B cell (primary cell): Measurements from ENCODE around the gene EHBP1. TPM values are rescaled to one million over a fixed set of nuclear protein-coding genes. Genes with fewer than 3 reads are reported as not detected.

ENCODE experiments used
- ATAC-seq: fragments of 200-7000 bp; cut with Tn5 transposase; one replicate; pipeline ENCODE4 v1.10.0; 2021; ENCODE audit warnings: low read depth, mild to moderate bottlenecking, moderate number of reproducible peaks, moderate library complexity
- CTCF ChIA-PET: fragments of 350-600 bp; sonication (Branson Sonifier 250); formaldehyde crosslinking; loops from one replicate; lab custom pipeline; 2021; ENCODE audit warnings: antibody characterized with exemption, inconsistent platforms; lab: Charles Lee
- POLR2A ChIA-PET: fragments of 350-600 bp; sonication (Branson Sonifier 250); formaldehyde crosslinking; loops from one replicate; lab custom pipeline; 2021; ENCODE audit warnings: antibody characterized with exemption; lab: Charles Lee
- DNase-seq: peaks from one replicate; pipeline ENCODE4 v3.0.0; 2013
- H2AFZ ChIP-seq: 2 replicates; pipeline ENCODE4 v1.6.1; 2012; ENCODE audit warnings: mild to moderate bottlenecking, low read depth, low read length; ENCODE audit not compliant: insufficient read depth, poor library complexity, severe bottlenecking
- H3K27ac ChIP-seq, 2 donors: 1 replicate in 1 of 2; 2 replicates in 1 of 2; pipeline ENCODE4 v1.5.1; 2012 to 2013; ENCODE audit warnings: low read length in 2 of 2, mild to moderate bottlenecking in 2 of 2, moderate library complexity in 1 of 2
- H3K27me3 ChIP-seq, 4 experiments: fragments of 200-600 bp in 1 of 4; sonication (generic) in 1 of 4; replicated peaks in 1 of 4; 1 replicate in 2 of 4; 2 replicates in 2 of 4; pipeline versions ENCODE4 v1.6.1 to v1.7.0; 2013 to 2016; ENCODE audit warnings: low read length in 3 of 4, mild to moderate bottlenecking in 2 of 4, mixed read lengths in 1 of 4, moderate library complexity in 1 of 4; ENCODE audit not compliant: insufficient read depth in 4 of 4, control insufficient read depth in 3 of 4; ENCODE audit errors: control extremely low read depth in 1 of 4
- H3K36me3 ChIP-seq, 2 experiments: replicated peaks in 1 of 2; 1 replicate in 1 of 2; 2 replicates in 1 of 2; pipeline versions ENCODE4 v1.6.1 to v1.7.1; 2013; ENCODE audit warnings: low read length in 1 of 2; ENCODE audit not compliant: insufficient read depth in 2 of 2, control insufficient read depth in 1 of 2; ENCODE audit errors: control extremely low read depth in 1 of 2, extremely low read depth in 1 of 2
- H3K4me1 ChIP-seq, 2 donors: fragments of 200-600 bp in 1 of 2; sonication (generic) in 1 of 2; 1 replicate in 1 of 2; 2 replicates in 1 of 2; pipeline versions ENCODE4 v1.5.1 to v1.6.1; 2013 to 2017; ENCODE audit warnings: low read length in 2 of 2; ENCODE audit not compliant: control insufficient read depth in 2 of 2, insufficient read depth in 2 of 2
- H3K4me2 ChIP-seq: replicated peaks from 2 replicates; pipeline ENCODE3; 2012; ENCODE audit warnings: mild to moderate bottlenecking, low read depth, low read length; ENCODE audit not compliant: poor library complexity, severe bottlenecking
- H3K4me3 ChIP-seq, 5 experiments: fragments of 200-600 bp in 1 of 5; sonication (generic) in 1 of 5; 1 replicate in 3 of 5; 2 replicates in 2 of 5; pipeline versions ENCODE4 v1.5.1 to v1.7.0; 2011 to 2016; ENCODE audit warnings: low read length in 4 of 5, mild to moderate bottlenecking in 4 of 5, low read depth in 2 of 5, control low read depth in 1 of 5, moderate library complexity in 1 of 5; ENCODE audit not compliant: insufficient read depth in 1 of 5; ENCODE audit errors: control extremely low read depth in 1 of 5, extremely low read depth in 1 of 5
- H3K79me2 ChIP-seq: fragments of 200-600 bp; sonication (generic); one replicate; pipeline ENCODE4 v1.6.0; 2016; ENCODE audit warnings: low read length; ENCODE audit not compliant: control insufficient read depth, insufficient read depth
- H3K9ac ChIP-seq: fragments of 200-600 bp; sonication (generic); 2 replicates; pipeline ENCODE4 v1.6.1; 2017; ENCODE audit warnings: mild to moderate bottlenecking, low read length, moderate library complexity
- H3K9me3 ChIP-seq, 3 donors: one replicate each; pipeline versions ENCODE4 v1.6.1 to v1.7.1; 2013; ENCODE audit warnings: low read length in 2 of 3; ENCODE audit not compliant: control insufficient read depth in 2 of 3, insufficient read depth in 1 of 3; ENCODE audit errors: control extremely low read depth in 1 of 3
- H4K20me1 ChIP-seq: 2 replicates; pipeline ENCODE4 v1.6.0; 2012; ENCODE audit warnings: mild to moderate bottlenecking, low read length; ENCODE audit not compliant: insufficient read depth, control insufficient read depth, poor library complexity, severe bottlenecking
- H3K27ac Mint-ChIP-seq: one replicate; pipeline ENCODE4 v1.8.0; 2021; ENCODE audit warnings: mixed read lengths
- H3K27me3 Mint-ChIP-seq: one replicate; pipeline ENCODE4 v1.8.0; 2021; ENCODE audit warnings: mixed read lengths
- H3K4me1 Mint-ChIP-seq: one replicate; pipeline ENCODE4 v1.8.0; 2021; ENCODE audit warnings: mixed read lengths
- H3K4me3 Mint-ChIP-seq: one replicate; pipeline ENCODE4 v1.8.0; 2021; ENCODE audit warnings: mixed read lengths
- H3K9me3 Mint-ChIP-seq: one replicate; pipeline ENCODE4 v1.8.0; 2022; ENCODE audit warnings: mixed read lengths; ENCODE audit not compliant: insufficient read depth
- CTCF ChIP-seq: fragments of 200-600 bp; IDR thresholded peaks from one replicate; pipeline ENCODE4 v1.8.0; 2022; ENCODE audit warnings: antibody characterized with exemption, mild to moderate bottlenecking
- EZH2 ChIP-seq: IDR thresholded peaks from 2 replicates; pipeline ENCODE4 v1.6.1; 2012; ENCODE audit warnings: borderline replicate concordance, low read depth, mild to moderate bottlenecking, moderate library complexity, low read length; ENCODE audit not compliant: insufficient read depth, poor library complexity, severe bottlenecking
- WGBS: methylation state at CpG from one replicate; pipeline ENCODE4 v1.1.5; 2013; ENCODE audit warnings: missing lambda C conversion rate; ENCODE audit not compliant: insufficient coverage; 5-methylcytosine and 5-hydroxymethylcytosine counted together
- intact Hi-C: fragments of 100-400 bp; cut with micrococcal nuclease; formaldehyde crosslinking; loops from one replicate; pipeline ENCODE4 v1.10.0; 2022
- polyA plus RNA-seq: library from polyadenylated mRNA; depleted of rRNA; stranded (reverse); fragments of >200 nt; gene quantifications from 2 replicates; pipeline ENCODE4 v1.2.3, GENCODE V29; 2012
- total RNA-seq, 2 donors: library from RNA; stranded (reverse); fragments of 120-200 nt in 1 of 2; gene quantifications; 1 replicate in 1 of 2; 2 replicates in 1 of 2; pipeline versions ENCODE4 v1.2.3 to v1.2.4, GENCODE V29; 2013 to 2022

The EHBP1 gene
- total and polyA plus RNA-seq, 2 donors (not counting 1 experiment from before 2014, with no cell fraction given), result 8.8 to 34.7 TPM

- Histone ChIP-seq H4K20me1 (no peaks in the 10 kb centered on the region), H3K9me3 (no peaks in the 10 kb centered on the region), H3K27me3 (no peaks in the 10 kb centered on the region), H3K9ac (no peak overlapping the region), H2AFZ (no peak overlapping the region), H3K4me2 (no peak overlapping the region), H3K79me2 (no peaks in the 10 kb centered on the region), H3K4me3 (no peak overlapping the region), H3K4me1 (no peaks in the 10 kb centered on the region), H3K36me3 (peaks cover 0 to 1% of the 10 kb centered on the region in 2 experiments), H3K27ac (no peak overlapping the region)
- ATAC-seq (no peak), DNase-seq (no peak)
- ChIA-PET POLR2A (no interaction called here), CTCF (no interaction called here)
- no peak for TF ChIP-seq EZH2
- no peak for TF ChIP-seq CTCF
- Mint-ChIP-seq H3K27ac (no peak overlapping the region), H3K4me1 (no peaks in the 10 kb centered on the region), H3K27me3 (no peaks in the 10 kb centered on the region), H3K9me3 (no peaks in the 10 kb centered on the region), H3K4me3 (no peak overlapping the region)
- intact Hi-C loops, result no loop called here
- WGBS, result 83% methylated on average over 2 of the region's 6 CpGs
Measured at GRCh38 chr2:62966991-62967390, 261.5 kb downstream of the EHBP1 start.

GRCh38 chr2:62968168-62968567 is 262.7 kb downstream of the EHBP1 start:
- Histone ChIP-seq H3K9me3 (no peaks in the 10 kb centered on the region), H3K9ac (no peak overlapping the region), H3K27ac (no peak overlapping the region), H3K36me3 (peaks cover 0 to 1% of the 10 kb centered on the region in 2 experiments), H3K79me2 (no peaks in the 10 kb centered on the region), H3K27me3 (no peaks in the 10 kb centered on the region), H3K4me2 (no peak overlapping the region), H3K4me3 (no peak overlapping the region), H4K20me1 (no peaks in the 10 kb centered on the region), H3K4me1 (no peaks in the 10 kb centered on the region), H2AFZ (no peak overlapping the region)
- WGBS, result no CpG with 5 or more reads among the region's 1 CpG
- no peak for DNase-seq
- ChIA-PET CTCF (no interaction called here), POLR2A (no interaction called here)
- TF ChIP-seq CTCF (no peak), EZH2 (no peak)
- Mint-ChIP-seq H3K4me3 (no peak overlapping the region), H3K9me3 (no peaks in the 10 kb centered on the region), H3K27ac (no peak overlapping the region), H3K27me3 (no peaks in the 10 kb centered on the region), H3K4me1 (no peaks in the 10 kb centered on the region)
- intact Hi-C loops, result no loop called here
- ATAC-seq, result no peak
